Trophoblast cell (in vitro differentiated cells and primary cell): Measurements from ENCODE around the gene PBXIP1.
A peak's percentile ranks its signal among the peaks of the same experiment; 100 is the strongest.

ENCODE experiments used
- DNase-seq, 2 donors: peaks; one replicate each; pipeline ENCODE4 v3.0.0-alpha.2; 2016
- H2AFZ ChIP-seq: 2 replicates; pipeline ENCODE4 v1.6.1; 2013; ENCODE audit warnings: low read length, moderate library complexity, mild to moderate bottlenecking; ENCODE audit not compliant: insufficient read depth, poor library complexity
- H2AK5ac ChIP-seq: 2 replicates; pipeline ENCODE4 v1.6.1; 2013; ENCODE audit warnings: mild to moderate bottlenecking, low read length
- H2BK120ac ChIP-seq: 2 replicates; pipeline ENCODE4 v1.6.1; 2013; ENCODE audit warnings: low read length, mild to moderate bottlenecking, moderate library complexity; ENCODE audit not compliant: insufficient read depth, poor library complexity
- H2BK12ac ChIP-seq: 2 replicates; pipeline ENCODE4 v1.6.1; 2013; ENCODE audit warnings: mild to moderate bottlenecking, low read length, moderate library complexity
- H2BK5ac ChIP-seq: 2 replicates; pipeline ENCODE4 v1.6.1; 2013; ENCODE audit warnings: low read length, low read depth, moderate library complexity, mild to moderate bottlenecking; ENCODE audit not compliant: poor library complexity
- H3K14ac ChIP-seq: 2 replicates; pipeline ENCODE4 v1.6.1; 2013; ENCODE audit warnings: mild to moderate bottlenecking, low read length
- H3K18ac ChIP-seq: 2 replicates; pipeline ENCODE4 v1.6.1; 2013; ENCODE audit warnings: mild to moderate bottlenecking, low read length
- H3K23ac ChIP-seq: 2 replicates; pipeline ENCODE4 v1.6.1; 2013; ENCODE audit warnings: low read length
- H3K27ac ChIP-seq: 2 replicates; pipeline ENCODE4 v1.5.1; 2013; ENCODE audit warnings: low read depth, mild to moderate bottlenecking, inconsistent platforms, low read length, moderate library complexity
- H3K27me3 ChIP-seq: 2 replicates; pipeline ENCODE4 v1.6.1; 2013; ENCODE audit warnings: inconsistent platforms, mild to moderate bottlenecking, low read length, moderate library complexity; ENCODE audit not compliant: insufficient read depth
- H3K36me3 ChIP-seq, 2 experiments: 1 replicate in 1 of 2; 2 replicates in 1 of 2; pipeline ENCODE4 v1.6.1; 2013; ENCODE audit warnings: low read length in 2 of 2, mild to moderate bottlenecking in 2 of 2, moderate library complexity in 1 of 2; ENCODE audit not compliant: insufficient read depth in 2 of 2, control insufficient read depth in 1 of 2
- H3K4ac ChIP-seq: 2 replicates; pipeline ENCODE4 v1.6.1; 2013; ENCODE audit warnings: low read depth, mild to moderate bottlenecking, low read length, moderate library complexity
- H3K4me1 ChIP-seq, 2 experiments: 1 replicate in 1 of 2; 2 replicates in 1 of 2; pipeline ENCODE4 v1.6.1; 2013; ENCODE audit warnings: low read length in 2 of 2, mild to moderate bottlenecking in 2 of 2, moderate library complexity in 1 of 2; ENCODE audit not compliant: insufficient read depth in 2 of 2, control insufficient read depth in 1 of 2
- H3K4me2 ChIP-seq: 2 replicates; pipeline ENCODE4 v1.6.1; 2013; ENCODE audit warnings: inconsistent platforms, mild to moderate bottlenecking, low read length, moderate library complexity
- H3K4me3 ChIP-seq: 2 replicates; pipeline ENCODE4 v1.5.1; 2013; ENCODE audit warnings: mild to moderate bottlenecking, low read depth, low read length, inconsistent platforms
- H3K79me1 ChIP-seq: one replicate; pipeline ENCODE4 v1.6.1; 2013; ENCODE audit warnings: low read length
- H3K79me2 ChIP-seq: 2 replicates; pipeline ENCODE4 v1.6.1; 2013; ENCODE audit warnings: low read length, mild to moderate bottlenecking; ENCODE audit not compliant: control insufficient read depth, insufficient read depth, poor library complexity
- H3K9ac ChIP-seq: 2 replicates; pipeline ENCODE4 v1.6.1; 2013; ENCODE audit warnings: mild to moderate bottlenecking, low read length
- H3K9me3 ChIP-seq: 2 replicates; pipeline ENCODE4 v1.6.1; 2013; ENCODE audit warnings: low read depth, mild to moderate bottlenecking, control low read depth, inconsistent platforms, low read length; ENCODE audit not compliant: insufficient read depth
- H4K12ac ChIP-seq: 2 replicates; pipeline ENCODE4 v1.6.1; 2013; ENCODE audit warnings: low read depth, mild to moderate bottlenecking, low read length, moderate library complexity
- H4K8ac ChIP-seq: 2 replicates; pipeline ENCODE4 v1.6.1; 2013; ENCODE audit warnings: low read depth, mild to moderate bottlenecking, low read length, moderate library complexity
- H4K91ac ChIP-seq: one replicate; pipeline ENCODE4 v1.6.1; 2013; ENCODE audit warnings: low read depth, mild to moderate bottlenecking, low read length, moderate library complexity
- WGBS: extraction: QIAGEN DNeasy Blood & Tissue Kit; methylation state at CpG from one replicate; pipeline ENCODE4 v1.1.7; 2013; ENCODE audit warnings: missing lambda C conversion rate; ENCODE audit not compliant: insufficient read length, insufficient coverage; ENCODE audit errors: extremely low coverage; 5-methylcytosine and 5-hydroxymethylcytosine counted together

Gene PBXIP1

GRCh38 chr1:154968731-154969130, 12.8 kb upstream of the PBXIP1 start:
- H3K9ac ChIP-seq: no peak overlapping the region
- H2AFZ ChIP-seq: no peak overlapping the region
- H3K27ac ChIP-seq: no peak overlapping the region
- no peak overlapping the region for H3K23ac ChIP-seq
- peak overlapping the region; percentile 79 for H3K4me2 ChIP-seq
- peak overlapping the region; percentile 35 for H4K12ac ChIP-seq
- no peak overlapping the region for H2BK12ac ChIP-seq
- H3K4ac ChIP-seq: peak overlapping the region; percentile 80
- peak overlapping the region; percentile 54 for H3K18ac ChIP-seq
- DNase-seq: no peak
- H3K27me3 ChIP-seq: no peaks in the 10 kb centered on the region
- peaks cover 39 to 47% of the 10 kb centered on the region in 2 experiments for H3K4me1 ChIP-seq
- peak overlapping the region; percentile 4 for H2BK5ac ChIP-seq
- no peak overlapping the region for H4K8ac ChIP-seq
- WGBS: no CpG with 5 or more reads among the region's 3 CpGs
- H3K36me3 ChIP-seq: peaks cover 44 to 47% of the 10 kb centered on the region in 2 experiments
- H2BK120ac ChIP-seq: no peak overlapping the region
- peaks cover 22% of the 10 kb centered on the region for H3K79me2 ChIP-seq
- peaks cover 28% of the 10 kb centered on the region for H3K79me1 ChIP-seq
- no peak overlapping the region for H2AK5ac ChIP-seq
- H3K4me3 ChIP-seq: no peak overlapping the region
- H3K14ac ChIP-seq: no peak overlapping the region
- H4K91ac ChIP-seq: peak overlapping the region; percentile 7
- peaks cover 2% of the 10 kb centered on the region for H3K9me3 ChIP-seq

- Histone ChIP-seq H3K36me3 (peaks cover 54 to 57% of the 10 kb centered on the region in 2 experiments), H4K12ac (no peak overlapping the region), H3K14ac (no peak overlapping the region), H2BK120ac (no peak overlapping the region), H3K79me1 (peaks cover 22% of the 10 kb centered on the region), H2BK5ac (no peak overlapping the region), H3K27me3 (no peaks in the 10 kb centered on the region), H2AK5ac (no peak overlapping the region), H3K9me3 (peaks cover 2% of the 10 kb centered on the region), H4K8ac (no peak overlapping the region), H3K18ac (no peak overlapping the region), H3K23ac (no peak overlapping the region), H3K27ac (peak overlapping the region; percentile 9), H3K79me2 (peaks cover 19% of the 10 kb centered on the region), H4K91ac (peak overlapping the region; percentile 15), H2BK12ac (no peak overlapping the region), H3K4ac (no peak overlapping the region), H3K4me3 (no peak overlapping the region), H3K4me1 (peaks cover 41 to 47% of the 10 kb centered on the region in 2 experiments), H2AFZ (no peak overlapping the region), H3K4me2 (no peak overlapping the region), H3K9ac (no peak overlapping the region)
- WGBS: no CpG with 5 or more reads among the region's 5 CpGs
- no peak for DNase-seq
Measured at GRCh38 chr1:154967331-154967950, 11.5 kb upstream of the PBXIP1 start.

GRCh38 chr1:154966111-154966510, 10.2 kb upstream of the PBXIP1 start:
- Histone ChIP-seq H3K4me2 (no peak overlapping the region), H3K79me2 (peaks cover 23% of the 10 kb centered on the region), H3K4ac (no peak overlapping the region), H3K27me3 (no peaks in the 10 kb centered on the region), H4K12ac (no peak overlapping the region), H3K23ac (no peak overlapping the region), H3K4me1 (peaks cover 37 to 40% of the 10 kb centered on the region in 2 experiments), H2BK5ac (no peak overlapping the region), H3K9ac (no peak overlapping the region), H3K4me3 (no peak overlapping the region), H2BK12ac (no peak overlapping the region), H3K27ac (no peak overlapping the region), H3K9me3 (peaks cover 2% of the 10 kb centered on the region), H3K79me1 (peaks cover 23% of the 10 kb centered on the region), H2BK120ac (no peak overlapping the region), H4K8ac (no peak overlapping the region), H2AK5ac (no peak overlapping the region), H3K14ac (no peak overlapping the region), H3K36me3 (peaks cover 54 to 57% of the 10 kb centered on the region in 2 experiments), H3K18ac (no peak overlapping the region), H2AFZ (no peak overlapping the region), H4K91ac (no peak overlapping the region)
- no peak for DNase-seq
- no CpG with 5 or more reads among the region's 7 CpGs for WGBS

GRCh38 chr1:154964359-154964758, 8.5 kb upstream of the PBXIP1 start:
- Histone ChIP-seq H2BK12ac (no peak overlapping the region), H2BK120ac (no peak overlapping the region), H2AFZ (no peak overlapping the region), H3K23ac (no peak overlapping the region), H3K27me3 (no peaks in the 10 kb centered on the region), H2AK5ac (no peak overlapping the region), H3K79me2 (peaks cover 15% of the 10 kb centered on the region), H3K27ac (no peak overlapping the region), H3K4me3 (no peak overlapping the region), H4K12ac (no peak overlapping the region), H3K4me2 (no peak overlapping the region), H3K4me1 (peaks cover 29 to 30% of the 10 kb centered on the region in 2 experiments), H3K36me3 (peaks cover 58 to 62% of the 10 kb centered on the region in 2 experiments), H4K91ac (no peak overlapping the region), H3K9ac (no peak overlapping the region), H3K4ac (no peak overlapping the region), H3K9me3 (peaks cover 2% of the 10 kb centered on the region), H4K8ac (no peak overlapping the region), H2BK5ac (no peak overlapping the region), H3K79me1 (peaks cover 13% of the 10 kb centered on the region), H3K18ac (no peak overlapping the region), H3K14ac (no peak overlapping the region)
- no CpG with 5 or more reads among the region's 6 CpGs for WGBS
- DNase-seq: no peak
